Cardiac septum (tissue), 1 donor: ENCODE results near the gene C2CD2L. TPM values are rescaled to one million over a fixed set of nuclear protein-coding genes. Genes with fewer than 3 reads are reported as not detected.
"Not testable (repeated sequence)": the region's sequence is repeated elsewhere in the genome, so short reads cannot be mapped to it uniquely, and the experiment has no call there.

ENCODE experiments used
- DNase-seq: peaks from one replicate; pipeline ENCODE4 v3.0.0-alpha.2; 2020; ENCODE audit warnings: low spot score
- intact Hi-C: fragments of 100-400 bp; cut with DNase I; formaldehyde crosslinking; loops from one replicate; pipeline ENCODE4 v1.14.0; 2022
- total RNA-seq: library from RNA; stranded (reverse); fragmentation: NEBNext Ultra II Directional; extraction: Animal tissue kit (Norgen Biotek cat#: 25700); gene quantifications from one replicate; pipeline ENCODE4 v1.2.1, GENCODE V29; 2021
- donor health status: DM: no; HTN: no; CAD: no.

C2CD2L gene
- total RNA-seq, 1 donor from 2014 or later = 11.8 TPM

- intact Hi-C loops = loop anchor here (5.0 kb wide), 2 partner anchors 52 to 177 kb away; no protein-coding TSS in a partner anchor
- no peak for DNase-seq
Measured at GRCh38 chr11:119144825-119145486, 37.8 kb downstream of the C2CD2L start.

GRCh38 chr11:119145551-119145950 is 38.4 kb downstream of the C2CD2L start:
- DNase-seq = no peak
- intact Hi-C loops = loop anchor here (5.0 kb wide), 2 partner anchors 52 to 177 kb away; no protein-coding TSS in a partner anchor

DNA sequence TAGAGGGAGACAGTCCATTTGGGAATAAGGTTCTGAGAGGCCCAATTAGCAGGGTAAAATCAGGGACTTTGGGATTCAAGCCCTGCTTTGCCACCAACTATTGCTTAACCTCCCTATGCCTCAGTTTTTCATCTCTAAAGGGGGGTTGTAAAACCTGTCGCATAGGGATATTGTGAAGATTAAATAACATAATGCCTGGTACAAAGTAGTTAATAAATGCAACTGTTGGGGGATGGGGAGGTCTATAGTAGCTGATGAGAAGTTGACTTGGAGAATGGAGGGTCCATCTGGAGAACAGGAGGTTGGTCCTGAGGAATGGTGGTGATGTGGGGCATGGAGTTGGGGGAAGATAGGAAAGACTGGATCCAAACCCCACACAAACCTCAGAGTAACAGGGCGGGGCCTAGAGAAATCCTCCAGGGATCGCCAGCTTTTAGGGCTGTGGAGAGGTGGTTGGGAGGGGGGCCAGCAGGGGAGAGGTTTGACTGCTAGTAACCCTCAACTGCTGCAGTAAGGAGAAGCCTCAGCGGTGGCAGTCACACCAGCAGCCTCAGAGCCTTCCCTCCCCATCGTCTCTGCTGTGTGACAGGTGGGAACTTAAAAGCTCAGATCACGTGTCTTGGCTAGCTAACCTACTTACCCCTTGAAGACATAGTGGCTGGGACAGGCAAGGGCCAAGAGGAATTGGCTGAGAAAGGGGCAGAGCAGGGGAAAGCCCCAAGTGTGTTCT is 40.6 kb downstream of the C2CD2L start:
- intact Hi-C loops = loop anchor here (5.0 kb wide), 2 partner anchors 50 to 175 kb away; no protein-coding TSS in a partner anchor
- DNase-seq = no peak

DNA sequence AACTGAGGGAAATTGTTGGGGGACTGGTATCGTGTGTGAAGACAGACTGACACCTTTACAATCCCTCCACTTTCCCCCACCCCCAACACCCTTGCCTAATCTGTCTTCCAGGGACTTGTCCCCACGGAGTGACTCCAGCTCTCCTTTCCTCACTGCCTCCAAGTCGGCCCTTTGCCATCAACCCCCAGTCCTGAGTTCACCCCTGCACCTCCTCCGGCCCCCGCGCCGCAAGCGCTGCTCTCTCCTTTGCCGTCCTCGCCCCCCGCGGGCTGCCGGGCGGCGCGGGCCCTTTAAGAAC is 41.5 kb downstream of the C2CD2L start:
- DNase-seq = no peak
- intact Hi-C loops = loop anchor here (5.0 kb wide), 2 partner anchors 49 to 174 kb away; no protein-coding TSS in a partner anchor

DNA sequence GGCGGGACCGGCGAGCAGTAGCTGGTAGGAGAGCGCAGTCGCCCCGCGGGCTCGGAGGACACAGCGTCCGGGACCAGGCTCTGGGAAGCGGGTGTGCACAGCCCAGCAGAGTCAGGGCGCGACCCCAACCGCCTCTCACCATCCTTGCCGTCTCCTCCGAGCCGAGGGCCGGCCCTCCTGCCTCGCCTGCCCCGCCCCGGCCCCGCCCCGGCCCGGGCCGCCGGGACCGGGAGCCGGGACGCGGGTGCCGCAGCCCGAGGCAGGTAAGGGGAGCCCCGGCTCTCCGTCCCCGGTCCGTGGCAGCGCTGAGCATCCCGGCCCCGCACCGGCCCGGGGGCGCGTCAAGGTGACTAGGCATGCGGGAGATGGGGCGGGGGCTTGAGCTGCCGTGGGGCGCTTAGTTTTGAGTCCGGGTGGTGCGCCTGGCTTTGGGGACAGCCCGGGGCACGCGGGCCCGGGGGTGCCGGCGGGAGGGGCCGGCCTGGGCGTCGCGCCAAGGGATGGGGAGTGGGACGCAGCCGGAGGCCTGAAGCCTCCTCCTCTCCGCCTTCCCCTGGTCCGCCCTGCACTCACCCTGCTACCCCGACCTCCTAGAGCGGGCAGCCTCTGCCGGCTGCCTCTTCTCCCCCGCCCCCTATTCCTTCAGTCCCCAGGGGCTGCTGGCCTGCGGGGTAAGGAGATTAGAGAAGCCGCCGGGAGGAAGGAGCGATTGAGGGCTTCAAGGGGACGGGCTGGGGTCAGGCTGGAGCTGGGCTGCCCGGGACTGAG is 42.1 kb downstream of the C2CD2L start, which contains the start of gene ABCG4:
TSS of gene ABCG4 (plus strand) at position 35 of the 768 bp plus-strand sequence. CDS start 914 bp downstream, outside the sequence.
- no peak for DNase-seq
- intact Hi-C loops = loop anchor here (5.0 kb wide), 2 partner anchors 48 to 173 kb away; no protein-coding TSS in a partner anchor

DNA sequence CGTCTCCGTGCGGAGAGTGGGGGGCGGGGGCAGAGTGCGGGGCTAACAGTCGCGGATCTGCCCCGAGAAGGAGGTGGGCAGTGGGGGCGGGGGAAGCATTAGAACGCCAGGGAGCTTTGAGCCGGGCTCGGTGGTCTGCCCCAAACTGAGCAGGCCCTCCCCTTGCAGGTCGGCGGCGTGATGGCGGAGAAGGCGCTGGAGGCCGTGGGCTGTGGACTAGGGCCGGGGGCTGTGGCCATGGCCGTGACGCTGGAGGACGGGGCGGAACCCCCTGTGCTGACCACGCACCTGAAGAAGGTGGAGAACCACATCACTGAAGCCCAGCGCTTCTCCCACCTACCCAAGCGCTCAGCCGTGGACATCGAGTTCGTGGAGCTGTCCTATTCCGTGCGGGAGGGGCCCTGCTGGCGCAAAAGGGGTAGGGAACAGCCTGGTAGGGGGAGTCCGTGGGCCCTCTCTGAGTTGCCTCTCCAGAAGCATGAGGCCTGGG is 42.7 kb downstream of the C2CD2L start:
- intact Hi-C loops = loop anchor here (5.0 kb wide), 2 partner anchors 47 to 172 kb away; no protein-coding TSS in a partner anchor
- no peak for DNase-seq

DNA sequence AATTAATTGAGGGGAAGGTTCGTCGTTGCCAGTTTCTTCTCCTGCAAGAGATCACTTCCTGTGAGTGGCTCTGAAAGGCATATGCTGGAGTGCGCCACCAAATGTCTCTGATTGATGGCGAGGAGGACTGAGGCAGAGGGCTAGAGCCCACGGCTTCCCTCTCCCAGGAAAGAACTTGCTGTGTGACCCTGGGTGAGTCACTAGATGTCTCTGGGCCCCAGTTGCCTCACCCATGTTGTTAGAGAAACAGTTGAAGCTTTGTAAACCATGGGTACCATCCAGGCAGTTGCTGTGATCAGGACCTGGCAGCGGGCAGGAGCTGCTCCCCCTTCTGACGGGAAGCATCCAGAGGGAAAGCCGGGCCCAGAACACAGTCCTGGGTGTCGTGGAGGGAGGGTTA is 44.9 kb downstream of the C2CD2L start:
- intact Hi-C loops = no loop called here
- no peak for DNase-seq

DNA sequence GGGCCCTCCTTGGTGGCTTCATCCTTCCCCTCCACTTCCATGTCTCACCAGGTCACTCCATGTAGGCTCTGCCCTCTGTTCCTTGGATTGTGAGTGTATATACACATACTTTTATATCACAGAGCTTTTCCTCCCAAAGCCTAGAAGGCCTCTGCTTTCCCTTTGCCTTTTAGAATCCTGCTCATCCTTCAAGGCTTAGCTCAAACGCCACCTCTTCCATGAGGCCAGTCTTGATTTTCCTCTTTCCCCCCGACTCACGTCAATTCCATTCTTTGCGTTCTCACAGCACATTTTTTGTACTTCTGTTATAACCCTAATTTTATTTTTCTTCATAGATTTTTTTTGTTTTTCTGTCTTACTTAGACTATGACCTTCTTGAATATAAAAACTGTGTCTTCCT is 45.5 kb downstream of the C2CD2L start:
- DNase-seq = no peak
- intact Hi-C loops = no loop called here

GRCh38 chr11:119153049-119153818 is 46.1 kb downstream of the C2CD2L start:
- intact Hi-C loops = no loop called here
- no peak for DNase-seq

GRCh38 chr11:119154178-119154577 is 47.0 kb downstream of the C2CD2L start:
- intact Hi-C loops = no loop called here
- DNase-seq = no peak

DNA sequence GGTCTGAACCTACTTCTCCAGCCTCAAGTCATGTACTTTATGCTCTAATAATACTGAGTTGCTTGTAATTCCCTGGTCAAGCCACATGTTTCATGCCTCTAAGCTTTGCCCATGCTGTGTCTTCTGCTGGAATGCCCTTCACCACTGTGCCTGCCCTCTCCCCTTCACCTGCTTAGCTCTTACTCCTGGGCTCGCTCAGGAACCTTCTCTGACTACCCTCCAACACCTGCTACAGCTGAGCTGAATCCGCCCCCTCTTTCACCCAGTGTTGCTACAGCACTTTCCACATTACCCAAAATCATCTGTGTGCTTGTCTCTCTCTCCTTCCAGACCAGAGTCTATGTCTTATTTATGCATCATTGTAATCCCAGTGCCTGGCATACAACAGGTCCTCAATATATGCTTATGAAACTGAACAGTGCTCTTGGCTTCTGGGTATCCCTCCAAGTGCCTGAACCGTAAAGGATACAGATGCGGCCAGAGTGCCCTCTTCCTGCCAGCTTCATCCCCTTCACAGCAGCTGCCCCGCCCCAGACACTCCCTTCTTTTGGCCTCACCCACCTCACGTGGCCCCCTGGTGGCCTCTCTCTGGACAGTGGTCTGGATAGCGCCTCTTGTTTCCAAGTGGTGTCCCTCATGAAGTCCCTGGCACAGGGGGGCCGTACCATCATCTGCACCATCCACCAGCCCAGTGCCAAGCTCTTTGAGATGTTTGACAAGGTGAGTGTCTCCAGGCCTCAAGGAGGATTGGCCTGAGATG is 48.8 kb downstream of the C2CD2L start:
- DNase-seq = no peak
- intact Hi-C loops = no loop called here

DNA sequence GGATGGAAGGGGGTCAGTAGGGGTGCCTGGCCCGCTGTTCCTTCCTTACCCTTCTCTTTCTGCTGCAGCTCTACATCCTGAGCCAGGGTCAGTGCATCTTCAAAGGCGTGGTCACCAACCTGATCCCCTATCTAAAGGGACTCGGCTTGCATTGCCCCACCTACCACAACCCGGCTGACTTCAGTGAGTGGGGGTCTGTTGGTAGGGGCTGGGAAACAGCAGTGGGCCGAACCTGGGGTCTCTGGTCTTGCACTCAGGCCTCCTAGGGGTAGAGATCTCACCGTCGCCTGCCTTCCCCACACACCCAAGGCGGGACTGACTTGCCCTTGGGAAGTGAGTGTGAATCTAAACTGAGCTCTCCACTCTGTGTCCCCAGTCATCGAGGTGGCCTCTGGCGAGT is 49.4 kb downstream of the C2CD2L start:
- intact Hi-C loops = no loop called here
- no peak for DNase-seq

DNA sequence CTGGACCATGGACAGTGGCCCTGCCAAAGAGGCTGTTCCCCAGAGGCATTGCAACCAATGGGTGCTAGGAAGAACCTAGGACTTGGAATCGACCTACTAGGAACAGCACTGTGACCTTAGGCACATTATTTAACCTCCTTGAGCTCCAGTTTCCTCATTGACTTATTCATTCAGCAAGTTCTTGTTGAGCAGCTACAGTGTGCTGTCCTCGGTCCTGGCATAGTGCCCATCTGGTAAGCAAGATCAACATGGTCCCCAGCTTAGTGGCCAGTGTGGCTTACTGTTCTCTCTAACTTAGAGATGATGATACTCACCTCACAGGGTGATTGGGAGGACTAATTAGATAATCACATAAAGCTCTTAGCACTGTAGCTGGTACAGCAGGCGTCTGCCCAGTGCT is 49.9 kb downstream of the C2CD2L start:
- no peak for DNase-seq
- intact Hi-C loops = no loop called here

GRCh38 chr11:119158467-119158866 is 51.3 kb downstream of the C2CD2L start:
- DNase-seq = no peak
- intact Hi-C loops = no loop called here

DNA sequence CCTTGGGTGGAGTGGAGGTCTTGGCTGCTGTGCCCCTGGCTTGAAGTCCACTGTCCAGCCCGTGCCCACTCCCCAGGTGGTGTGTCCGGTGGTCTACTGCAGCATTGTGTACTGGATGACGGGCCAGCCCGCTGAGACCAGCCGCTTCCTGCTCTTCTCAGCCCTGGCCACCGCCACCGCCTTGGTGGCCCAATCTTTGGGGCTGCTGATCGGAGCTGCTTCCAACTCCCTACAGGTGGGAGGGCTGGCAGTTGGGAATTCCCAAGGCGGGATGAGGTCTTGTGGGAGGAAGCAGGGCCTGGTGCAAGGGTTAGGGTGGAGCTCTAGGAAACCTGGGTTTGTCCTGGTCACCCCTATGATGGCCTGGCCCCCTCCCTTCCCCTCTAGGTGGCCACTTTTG is 53.0 kb downstream of the C2CD2L start:
- intact Hi-C loops = no loop called here
- DNase-seq = no peak

- intact Hi-C loops = no loop called here
- DNase-seq = no peak
Measured at GRCh38 chr11:119161871-119162270, 54.7 kb downstream of the C2CD2L start.

GRCh38 chr11:119166368-119167076 is 59.4 kb downstream of the C2CD2L start:
- no peak for DNase-seq
- intact Hi-C loops = no loop called here

DNA sequence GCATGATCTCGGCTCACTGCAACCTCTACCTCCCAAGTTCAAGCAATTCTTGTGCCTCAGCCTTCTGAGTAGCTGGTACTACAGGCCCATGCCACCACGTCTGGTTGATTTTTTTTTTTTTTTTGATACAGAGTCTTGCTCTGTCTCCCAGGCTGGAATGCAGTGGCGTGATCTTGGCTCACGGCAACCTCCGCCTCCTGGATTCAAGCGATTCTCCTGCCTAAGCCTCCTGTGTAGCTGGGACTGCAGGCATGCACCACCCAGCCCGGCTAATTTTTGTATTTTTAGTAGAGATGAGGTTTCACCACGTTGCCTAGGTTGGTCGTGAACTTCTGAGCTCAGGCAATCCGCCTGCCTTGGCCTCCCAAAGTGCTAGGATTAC is 59.9 kb downstream of the C2CD2L start:
- DNase-seq, intact Hi-C loops: not testable (repeated sequence)
